Activated T-cell treated with anti-CD3 and anti-CD28 coated beads for 4 hours (primary cell): ENCODE measurements around the gene LHFPL3.
"Not testable (repeated sequence)": the region's sequence is repeated elsewhere in the genome, so short reads cannot be mapped to it uniquely, and the experiment has no call there.

Source experiments
- DNase-seq: peaks from one replicate; pipeline ENCODE4 v3.0.0-alpha.2; 2020

Gene LHFPL3

GRCh38 chr7:104486931-104487330, 158.5 kb downstream of the LHFPL3 start:
- no peak for DNase-seq

DNA sequence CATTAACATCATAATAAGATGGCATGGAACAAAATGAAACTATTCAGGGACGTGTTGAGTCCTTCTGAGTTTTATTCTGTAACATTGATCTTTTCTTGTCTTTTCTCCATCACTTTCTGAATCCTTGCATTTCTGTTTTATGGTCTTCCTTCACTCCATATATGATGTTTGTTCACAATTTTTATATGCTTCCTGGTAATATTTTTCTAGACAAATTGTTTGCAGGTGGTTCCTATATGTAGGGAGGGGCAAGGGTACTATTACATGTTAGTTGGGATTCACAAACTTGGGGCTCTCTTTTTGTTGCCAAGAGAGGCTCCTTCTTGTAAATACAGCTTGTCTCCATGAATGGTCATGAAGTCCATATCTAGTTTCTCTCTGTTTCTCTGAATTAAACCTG, 159.2 kb downstream of the LHFPL3 start:
- DNase-seq: no peak

GRCh38 chr7:104497379-104497967, 169.1 kb downstream of the LHFPL3 start:
- DNase-seq: no peak

- no peak for DNase-seq
These were observed 171.6 kb downstream of the LHFPL3 start for GRCh38 chr7:104499975-104500374.

DNA sequence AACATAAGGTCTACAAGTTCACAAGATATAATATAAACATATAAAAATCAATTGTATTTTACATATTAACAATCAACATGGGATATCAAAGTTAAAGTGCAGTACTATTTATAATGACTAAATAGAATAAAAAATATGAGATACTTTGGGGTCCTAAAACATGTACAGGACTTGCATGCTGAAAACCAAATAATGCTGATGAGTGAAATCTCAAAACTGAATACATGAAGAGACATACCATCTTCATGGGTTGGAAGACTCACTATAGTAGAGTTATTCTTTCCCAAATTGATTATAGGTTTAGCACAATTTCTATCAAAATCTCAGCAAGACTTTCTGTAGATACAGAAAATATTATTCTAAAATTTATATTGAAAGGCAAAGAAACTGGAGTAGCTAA, 181.5 kb downstream of the LHFPL3 start:
- no peak for DNase-seq

- DNase-seq: no peak
These were observed 196.4 kb downstream of the LHFPL3 start for GRCh38 chr7:104524853-104525252.

DNA sequence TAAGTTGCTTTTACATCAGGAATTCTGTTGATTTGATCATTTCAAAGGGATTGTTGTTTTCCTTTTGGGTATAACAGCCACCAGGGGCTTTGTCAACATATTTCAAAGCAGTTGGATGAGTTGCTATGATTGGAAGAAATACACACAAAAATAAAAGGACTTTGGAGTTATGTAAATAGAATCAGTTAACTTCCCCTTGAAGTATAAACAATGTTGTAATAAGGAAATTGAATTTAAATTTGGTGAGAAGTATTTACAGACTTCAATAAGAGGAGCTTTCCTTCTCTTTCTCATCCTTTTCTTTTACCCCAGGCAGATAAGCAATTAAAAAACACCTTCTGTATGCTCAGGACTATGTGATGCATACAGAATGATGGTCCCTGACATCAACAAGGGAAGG, 199.7 kb downstream of the LHFPL3 start:
- DNase-seq: no peak

DNA sequence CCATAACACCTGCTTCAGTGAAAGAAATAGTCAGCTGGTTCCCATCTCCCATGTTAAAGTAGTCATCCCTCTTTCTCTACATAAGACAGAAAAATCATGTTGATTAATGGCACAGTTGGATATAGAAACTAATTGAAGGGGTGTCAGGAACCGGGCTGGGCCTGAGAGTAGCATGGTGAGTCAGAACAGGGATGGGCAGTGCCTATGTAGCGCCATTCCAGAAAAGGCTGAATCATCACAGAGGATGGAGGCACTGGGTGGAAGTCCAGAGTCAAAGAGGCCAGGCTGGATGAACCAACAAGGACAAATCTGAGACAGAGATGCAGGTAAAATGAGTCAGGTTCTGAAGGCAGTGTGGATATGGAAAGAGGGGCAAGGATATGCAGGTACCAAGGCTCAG, 201.2 kb downstream of the LHFPL3 start:
- no peak for DNase-seq

GRCh38 chr7:104530251-104530650, 201.8 kb downstream of the LHFPL3 start:
- DNase-seq: no peak

GRCh38 chr7:104534149-104534548, 205.7 kb downstream of the LHFPL3 start:
- DNase-seq: no peak

- no peak for DNase-seq
These were observed 207.4 kb downstream of the LHFPL3 start for GRCh38 chr7:104535841-104536240.

- no peak for DNase-seq
These were observed 208.6 kb downstream of the LHFPL3 start for GRCh38 chr7:104536956-104537355.

- no peak for DNase-seq
These were observed 209.7 kb downstream of the LHFPL3 start for GRCh38 chr7:104538152-104538551.

DNA sequence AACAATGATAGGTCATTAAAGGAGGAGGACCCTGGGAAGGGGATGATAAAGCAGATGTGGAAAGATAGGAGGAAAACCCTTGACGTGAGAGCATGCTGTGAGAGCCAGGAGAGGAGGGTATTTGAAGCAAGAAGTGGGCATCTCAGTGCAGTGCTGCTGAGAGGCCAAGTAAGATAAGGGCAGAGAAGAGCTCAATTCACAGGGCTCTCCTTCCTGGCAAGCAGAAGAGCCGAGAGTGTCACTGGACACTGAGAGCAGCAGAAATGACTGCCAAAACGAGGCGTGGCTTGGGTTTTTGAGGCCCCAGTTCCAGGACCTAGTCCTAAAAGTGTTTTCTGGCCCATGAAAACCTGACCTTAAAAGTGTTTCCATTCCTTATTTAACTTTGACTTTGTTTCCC, 213.5 kb downstream of the LHFPL3 start:
- no peak for DNase-seq

DNA sequence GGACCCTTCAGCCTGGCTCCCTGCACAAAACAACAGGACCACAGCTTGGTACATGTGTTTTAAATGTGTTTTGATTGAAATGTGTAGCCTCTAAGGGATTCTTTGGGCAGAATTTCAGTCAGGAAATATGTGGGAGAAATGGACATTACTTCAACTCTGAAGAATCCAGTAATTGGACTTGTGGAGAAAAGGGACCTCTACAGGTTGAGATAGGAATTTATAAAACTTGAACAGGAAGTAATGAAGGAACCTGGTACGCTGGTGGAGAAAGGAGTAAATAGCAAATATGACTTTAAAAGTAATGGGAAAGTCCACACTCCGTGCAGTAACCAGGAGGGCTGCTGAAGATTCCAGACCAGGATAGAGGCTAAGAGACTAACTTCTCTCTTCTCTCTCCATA, 220.5 kb downstream of the LHFPL3 start:
- no peak for DNase-seq

DNA sequence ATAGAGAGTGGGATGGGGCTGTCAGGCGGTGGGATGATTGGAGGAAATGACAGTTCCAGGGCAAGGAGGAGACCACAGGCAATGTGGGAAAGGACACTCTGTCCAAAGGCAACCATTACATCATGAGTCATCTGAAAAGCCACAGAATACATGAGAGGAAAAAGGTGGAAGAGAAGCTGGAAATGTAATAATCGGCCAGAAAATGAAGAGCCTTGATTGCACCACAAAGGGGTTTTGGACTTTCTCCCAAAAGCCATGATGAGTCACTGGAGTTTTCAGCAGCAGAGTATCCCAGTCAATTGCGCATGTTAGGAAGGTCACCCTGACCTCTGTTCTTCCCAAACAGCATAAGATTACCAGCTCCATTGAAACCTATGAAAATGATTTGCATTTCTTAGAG, 222.0 kb downstream of the LHFPL3 start:
- DNase-seq: no peak

GRCh38 chr7:104551226-104551625, 222.8 kb downstream of the LHFPL3 start:
- no peak for DNase-seq

DNA sequence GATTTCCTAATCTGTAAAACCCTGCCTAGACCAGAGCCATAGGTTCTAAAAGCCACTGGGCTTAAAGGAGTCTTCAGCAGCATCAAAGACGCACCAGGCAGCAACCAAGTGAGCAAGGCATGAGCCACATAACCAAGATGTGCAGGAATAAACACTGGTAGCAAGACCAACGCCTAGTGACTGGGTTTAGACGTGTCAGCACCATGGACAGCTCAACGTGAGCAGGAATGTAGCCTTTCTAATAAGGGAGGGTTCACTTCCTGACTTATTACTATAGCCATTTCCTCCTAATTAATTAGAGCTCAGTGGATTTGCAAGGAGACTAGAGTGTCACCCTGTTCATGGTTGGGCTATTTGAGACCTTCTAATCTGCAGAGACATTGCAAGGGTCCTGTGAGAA, 223.7 kb downstream of the LHFPL3 start:
- DNase-seq: no peak

DNA sequence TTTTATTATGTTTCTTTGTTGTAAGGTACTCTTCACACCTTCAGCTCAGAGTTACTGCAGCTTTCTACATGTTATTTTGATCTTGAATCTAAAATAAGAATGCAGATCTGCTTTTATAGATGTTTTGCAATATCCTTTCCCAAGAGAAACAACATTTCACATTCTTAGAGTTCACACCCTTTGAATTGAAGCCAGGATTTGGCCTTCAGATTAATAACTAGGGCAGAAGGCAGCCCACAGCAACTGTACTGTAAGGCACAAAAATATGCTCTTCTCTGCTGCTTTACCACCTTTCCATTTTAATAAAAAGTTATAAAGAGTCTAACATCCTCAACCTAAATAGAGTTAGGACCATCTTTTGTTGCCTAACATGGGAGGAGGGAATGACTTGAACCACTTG, 224.7 kb downstream of the LHFPL3 start:
- no peak for DNase-seq

DNA sequence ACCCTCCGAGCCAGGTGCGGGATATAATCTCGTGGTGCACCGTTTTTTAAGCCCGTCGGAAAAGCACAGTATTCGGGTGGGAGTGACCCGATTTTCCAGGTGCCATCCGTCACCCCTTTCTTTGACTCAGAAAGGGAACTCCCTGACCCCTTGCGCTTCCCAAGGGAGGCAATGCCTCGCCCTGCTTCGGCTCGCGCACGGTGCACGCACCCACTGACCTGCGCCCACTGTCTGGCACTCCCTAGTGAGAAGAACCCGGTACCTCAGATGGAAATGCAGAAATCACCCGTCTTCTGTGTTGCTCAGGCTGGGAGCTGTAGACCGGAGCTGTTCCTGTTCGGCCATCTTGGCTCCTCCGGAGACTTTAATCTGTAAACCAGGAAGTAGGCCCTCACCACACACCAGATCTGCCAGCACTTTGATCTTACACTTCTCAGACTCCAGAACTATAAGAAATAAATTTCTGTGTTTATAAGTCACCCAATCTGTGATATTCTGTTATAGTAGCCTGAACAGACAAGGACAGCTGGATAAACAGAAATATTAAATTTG, 235.0 kb downstream of the LHFPL3 start:
- DNase-seq: not testable (repeated sequence)

DNA sequence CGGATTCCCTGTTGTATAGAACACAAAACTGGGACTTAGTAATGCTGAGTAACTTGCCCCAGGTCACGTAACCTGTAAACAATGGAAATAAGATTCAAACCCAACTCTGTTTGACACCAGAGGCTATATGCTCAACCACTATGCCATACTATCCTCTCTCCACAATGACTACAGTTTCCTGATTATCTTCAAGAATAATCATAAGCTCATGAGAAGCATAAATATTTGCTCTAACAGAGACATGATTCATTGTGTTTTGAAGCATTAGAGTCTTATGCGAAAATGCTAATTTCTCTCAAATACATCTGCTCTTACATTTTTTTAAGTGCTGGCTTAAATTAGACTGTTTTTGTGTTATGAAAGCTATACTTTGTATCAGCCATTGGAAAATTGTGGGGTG, 241.3 kb downstream of the LHFPL3 start:
- DNase-seq: no peak

DNA sequence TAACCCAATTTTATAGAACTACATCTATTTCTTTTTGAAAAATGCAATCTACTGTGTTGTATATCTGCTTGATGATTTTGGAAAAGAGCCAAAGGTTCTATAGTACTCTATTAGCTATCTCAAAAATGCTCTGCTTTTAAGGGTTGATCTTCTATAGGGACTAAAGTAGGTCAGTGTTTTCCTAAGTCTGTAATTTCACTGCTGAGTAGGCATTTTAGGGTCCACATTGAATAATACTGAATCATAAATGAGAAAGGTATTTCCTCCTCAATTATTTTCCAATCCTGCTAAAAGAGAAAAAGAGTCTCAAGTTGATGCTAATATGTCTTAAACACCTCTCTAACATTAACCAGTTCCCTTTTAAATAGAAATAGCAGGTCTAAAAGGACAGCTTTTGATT, 244.2 kb downstream of the LHFPL3 start:
- no peak for DNase-seq

DNA sequence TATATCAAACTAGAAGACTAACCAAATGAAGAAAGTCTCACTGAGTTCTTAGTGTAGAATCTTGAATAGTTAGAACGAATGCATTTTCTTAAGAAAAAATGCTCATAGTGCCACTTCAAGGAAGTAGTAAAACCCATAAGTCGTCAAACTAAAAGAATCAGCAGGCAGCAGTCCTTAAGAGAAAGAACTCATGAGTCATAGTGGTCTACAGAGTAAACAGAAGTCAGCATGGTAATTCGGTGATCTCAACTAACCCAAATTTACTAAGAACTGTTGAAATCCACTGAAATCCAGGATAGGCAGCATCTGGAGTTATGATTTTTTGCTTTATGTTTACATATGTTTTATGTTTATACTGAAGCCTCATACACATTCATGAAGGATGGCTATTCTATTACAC, 256.2 kb downstream of the LHFPL3 start:
- DNase-seq: no peak

DNA sequence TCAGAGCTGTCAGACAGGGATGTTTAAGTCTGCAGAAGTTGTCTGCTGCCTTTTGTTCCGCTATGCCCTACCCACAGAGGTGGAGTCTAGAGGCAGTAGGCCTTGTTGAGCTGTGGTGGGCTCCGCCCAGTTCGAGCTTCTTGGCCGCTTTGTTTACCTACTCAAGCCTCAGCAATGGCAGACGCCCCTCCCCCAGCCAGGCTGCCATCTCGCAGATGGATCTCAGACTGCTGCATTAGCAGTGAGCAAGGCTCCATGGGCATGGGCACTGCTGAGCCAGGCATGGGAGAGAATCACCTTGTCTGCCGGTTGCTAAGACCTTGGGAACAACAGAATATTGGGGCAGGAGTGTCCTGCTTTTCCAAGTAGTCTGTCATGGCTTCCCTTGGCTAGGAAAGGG, 267.2 kb downstream of the LHFPL3 start:
- not testable (repeated sequence) for DNase-seq

DNA sequence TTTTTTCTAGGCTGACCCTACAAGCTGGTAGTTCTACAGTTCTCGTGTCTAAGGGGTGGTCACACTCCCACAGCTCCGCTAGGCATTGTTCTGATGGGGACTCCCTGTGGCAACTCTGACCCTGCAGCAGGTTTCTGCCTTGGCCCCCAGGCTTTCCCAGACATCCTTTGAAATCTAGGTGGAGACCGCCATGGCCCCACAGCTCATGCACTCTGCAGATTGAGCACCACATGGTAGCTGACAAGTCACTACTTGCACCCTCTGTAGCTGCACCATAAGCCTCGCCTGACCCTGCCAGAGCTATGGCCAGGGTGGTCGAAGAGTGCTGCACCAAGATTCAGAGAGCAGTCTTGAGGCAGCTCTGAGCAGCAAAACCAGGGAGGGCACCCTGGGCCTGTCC, 275.6 kb downstream of the LHFPL3 start:
- no peak for DNase-seq

GRCh38 chr7:104604706-104605105, 276.3 kb downstream of the LHFPL3 start:
- no peak for DNase-seq
